Tongue (tissue), 2 donors: Measurements from ENCODE around the gene CDK6. TPM values are rescaled to one million over a fixed set of nuclear protein-coding genes. Genes with fewer than 3 reads are reported as not detected.
"Not testable (repeated sequence)": the region's sequence is repeated elsewhere in the genome, so short reads cannot be mapped to it uniquely, and the experiment has no call there.

ENCODE experiments used
- DNase-seq: peaks from one replicate; pipeline ENCODE4 v3.0.0-alpha.2; 2015
- total RNA-seq: library from RNA; depleted of rRNA; stranded (reverse); fragments of >200 nt; gene quantifications from one replicate; pipeline ENCODE4 v1.2.3, GENCODE V29; 2014

Gene CDK6
- total RNA-seq, 1 donor from 2014 or later: 168 TPM

- DNase-seq: no peak
Measured at GRCh38 chr7:92622030-92622429, 214.3 kb downstream of the CDK6 start.

DNA sequence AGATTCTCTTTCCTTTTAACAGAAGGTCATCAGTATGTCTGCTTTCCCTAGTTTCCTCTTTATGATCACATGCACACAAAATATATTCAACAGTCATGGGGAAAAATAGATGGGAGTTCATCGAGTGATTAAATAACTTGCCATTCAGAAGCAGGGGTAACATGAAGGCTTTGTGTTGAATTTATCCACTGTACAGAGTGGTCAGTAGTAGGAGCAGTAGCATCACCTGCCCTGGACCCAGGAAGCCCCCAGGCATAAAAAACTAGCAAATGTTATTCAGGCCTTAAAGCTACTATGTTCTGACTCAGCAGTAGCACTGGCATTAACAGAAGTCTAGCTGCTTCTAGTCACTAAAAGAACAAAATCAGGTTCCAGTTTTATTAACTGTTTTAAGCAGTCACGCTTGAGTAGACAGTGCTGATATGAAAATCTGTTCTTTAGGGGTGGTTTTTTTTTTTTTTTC is 214.8 kb downstream of the CDK6 start:
- no peak for DNase-seq

DNA sequence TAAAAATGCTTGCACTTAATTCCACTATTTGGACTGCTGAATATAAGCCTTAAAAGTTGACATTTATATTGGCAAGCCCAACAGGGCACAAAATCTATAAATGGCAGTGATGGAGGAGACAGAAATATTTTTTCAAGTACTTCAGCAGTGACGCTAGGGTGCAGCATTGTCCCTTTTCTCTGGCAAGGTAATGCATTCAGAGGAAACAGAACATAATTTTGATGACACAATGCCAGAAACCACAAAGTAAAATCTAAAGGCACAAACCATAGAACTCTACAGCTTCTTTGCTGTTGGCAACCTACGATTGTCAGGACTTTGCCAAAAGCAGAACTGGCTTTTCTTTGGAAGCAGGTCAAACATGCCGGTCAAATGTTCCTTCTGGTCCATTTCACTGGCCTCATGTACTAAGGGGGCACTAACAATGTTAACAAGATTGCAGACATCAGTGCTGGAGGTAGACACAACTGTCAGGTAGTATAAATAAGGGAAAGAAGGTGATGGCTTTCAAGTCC is 215.3 kb downstream of the CDK6 start:
- peak; percentile 93 for DNase-seq

DNA sequence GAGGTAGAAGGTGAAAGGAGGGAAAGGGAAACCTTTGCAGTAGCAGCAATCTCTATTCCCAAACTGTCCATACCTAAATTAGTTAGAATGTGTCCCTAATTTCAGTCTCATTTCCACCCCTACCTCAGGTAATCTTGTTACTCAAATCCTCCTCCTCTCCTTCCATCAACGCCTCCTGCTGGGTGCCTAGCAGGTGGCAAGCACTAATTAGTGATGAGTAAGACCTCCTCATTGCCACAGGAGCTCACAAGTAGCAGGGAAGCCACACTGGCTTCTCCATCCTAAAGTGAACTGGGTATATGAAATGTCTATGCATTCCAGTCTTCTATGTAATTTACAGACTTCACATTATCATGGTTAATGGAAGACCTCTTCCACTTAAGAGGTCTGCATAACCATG is 220.5 kb downstream of the CDK6 start:
- DNase-seq: no peak

- DNase-seq: peak; percentile 94
Measured at GRCh38 chr7:92614660-92615174, 221.7 kb downstream of the CDK6 start.

DNA sequence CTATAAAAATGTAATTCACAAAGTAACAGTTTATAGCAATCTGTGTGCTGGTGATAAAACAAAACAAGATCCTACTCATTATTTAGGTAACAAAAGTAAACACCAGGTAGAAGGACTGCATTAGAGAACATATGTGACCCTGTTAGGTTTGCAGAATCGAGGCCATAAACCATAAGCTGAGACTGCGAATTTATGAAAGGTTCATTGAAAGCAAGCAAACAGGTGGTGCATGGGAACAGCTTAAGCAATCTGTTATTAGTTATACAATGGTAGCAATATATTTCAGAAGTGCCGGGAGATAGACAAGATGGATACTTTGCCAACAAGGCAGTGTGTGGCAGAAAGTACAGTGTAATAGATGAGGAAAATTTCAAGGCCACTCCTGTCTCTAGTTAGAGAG is 222.7 kb downstream of the CDK6 start:
- peak; percentile 35 for DNase-seq

- no peak for DNase-seq
Measured at GRCh38 chr7:92613214-92613613, 223.2 kb downstream of the CDK6 start.

DNA sequence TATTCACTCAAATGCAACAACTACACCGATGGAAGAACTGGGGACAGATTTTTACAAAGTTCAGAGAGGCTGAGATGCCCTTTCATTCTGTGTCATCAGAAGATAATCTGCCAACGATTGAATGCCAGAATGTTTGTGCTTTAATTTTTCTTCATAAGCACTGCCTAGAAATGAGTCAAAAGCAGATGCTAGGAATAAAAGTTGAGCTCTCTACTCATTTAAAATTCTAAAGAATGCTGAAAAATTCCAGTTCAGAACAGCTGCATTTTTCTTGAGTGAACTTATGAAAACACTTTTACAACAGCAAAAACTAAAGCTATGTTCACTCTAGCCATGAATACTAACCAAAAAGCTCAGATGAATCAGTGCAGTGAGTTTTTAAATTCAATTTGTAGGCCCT is 223.9 kb downstream of the CDK6 start:
- DNase-seq: peak; percentile 71

DNA sequence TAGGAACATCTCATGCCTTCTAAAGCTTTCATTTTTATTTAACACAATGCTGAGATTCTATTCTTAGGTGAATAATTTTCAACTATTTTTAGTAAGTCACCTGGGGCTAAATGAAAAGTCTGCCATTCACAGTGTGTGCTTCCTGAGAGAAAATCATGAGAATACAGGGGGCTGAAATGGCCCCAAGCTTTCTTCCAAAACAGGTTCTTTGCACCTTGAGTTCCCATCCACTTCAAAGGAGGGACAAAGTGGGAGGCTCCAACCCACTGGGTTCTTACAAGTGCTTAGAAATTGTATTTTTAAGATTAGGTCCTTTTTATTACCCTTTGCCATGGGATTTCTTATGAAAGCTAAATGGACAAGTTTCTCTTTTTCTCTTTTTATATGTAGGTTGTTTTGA is 224.6 kb downstream of the CDK6 start:
- DNase-seq: no peak

DNA sequence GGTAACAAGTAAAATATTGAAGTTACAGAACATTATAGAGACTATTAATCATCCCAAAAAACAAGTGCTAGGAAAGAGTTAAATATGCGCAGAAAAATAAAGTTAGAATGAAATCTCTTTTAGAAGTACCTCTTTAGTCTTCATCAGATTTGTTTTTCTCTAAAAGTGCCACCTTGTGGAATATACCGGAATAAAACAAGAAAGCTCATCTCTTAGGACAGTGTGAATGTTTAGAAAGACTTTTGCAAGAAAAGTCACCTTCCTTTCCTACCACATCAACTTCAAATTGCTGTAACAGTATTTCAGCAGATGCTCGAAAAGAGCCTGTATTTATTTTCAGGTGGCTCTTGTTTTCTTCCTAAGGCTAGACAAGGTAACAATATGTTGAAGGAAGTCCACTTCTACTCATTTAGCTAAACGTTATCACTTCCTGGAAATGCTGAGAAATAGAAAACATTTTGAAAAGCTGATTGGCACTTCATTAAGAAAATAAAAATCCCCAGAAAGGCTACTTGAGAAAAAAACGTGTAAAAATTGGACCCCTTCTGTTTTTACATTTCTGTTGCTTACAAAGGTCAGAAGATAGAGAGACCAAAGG is 226.4 kb downstream of the CDK6 start:
- DNase-seq: no peak

GRCh38 chr7:92608380-92609322 is 227.7 kb downstream of the CDK6 start:
- peak; percentile 59 for DNase-seq

GRCh38 chr7:92606985-92607384 is 229.4 kb downstream of the CDK6 start:
- DNase-seq: no peak

DNA sequence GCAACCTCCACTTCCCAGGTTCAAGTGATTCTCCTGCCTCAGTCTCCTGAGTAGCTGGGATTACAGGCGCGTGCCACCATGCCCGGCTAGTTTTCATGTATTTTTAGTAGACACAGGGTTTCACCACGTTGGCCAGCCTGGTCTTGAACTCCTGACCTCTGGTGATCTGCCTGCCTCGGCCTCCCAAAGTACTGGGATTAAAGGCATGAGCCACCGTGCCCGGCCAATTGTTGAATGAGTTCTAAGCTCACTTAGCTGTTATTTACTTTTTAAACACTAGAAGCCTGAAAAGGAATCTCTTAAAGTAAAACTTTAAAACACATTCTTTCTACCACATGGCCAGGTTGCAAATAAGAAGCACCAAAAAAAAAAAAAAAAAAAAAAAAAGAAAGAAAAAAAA is 231.9 kb downstream of the CDK6 start:
- DNase-seq: not testable (repeated sequence)

DNA sequence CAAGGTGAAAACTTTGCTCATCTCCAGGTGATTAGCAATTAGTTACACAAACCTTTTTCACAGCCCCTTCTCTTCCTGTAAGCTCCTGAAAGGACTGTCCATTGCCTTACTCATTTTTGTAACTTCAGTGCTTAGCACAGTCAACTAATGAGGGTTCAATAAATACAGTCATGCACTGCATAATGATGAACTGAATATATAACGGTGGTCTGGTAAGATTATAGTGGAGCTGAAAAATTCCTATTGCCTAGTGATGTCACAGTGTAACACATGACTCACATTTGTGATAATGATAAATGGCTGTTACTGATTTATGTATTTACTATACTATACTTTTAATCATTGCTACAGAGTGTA is 233.3 kb downstream of the CDK6 start:
- DNase-seq: no peak

- DNase-seq: no peak
Measured at GRCh38 chr7:92602352-92603088, 233.9 kb downstream of the CDK6 start.

DNA sequence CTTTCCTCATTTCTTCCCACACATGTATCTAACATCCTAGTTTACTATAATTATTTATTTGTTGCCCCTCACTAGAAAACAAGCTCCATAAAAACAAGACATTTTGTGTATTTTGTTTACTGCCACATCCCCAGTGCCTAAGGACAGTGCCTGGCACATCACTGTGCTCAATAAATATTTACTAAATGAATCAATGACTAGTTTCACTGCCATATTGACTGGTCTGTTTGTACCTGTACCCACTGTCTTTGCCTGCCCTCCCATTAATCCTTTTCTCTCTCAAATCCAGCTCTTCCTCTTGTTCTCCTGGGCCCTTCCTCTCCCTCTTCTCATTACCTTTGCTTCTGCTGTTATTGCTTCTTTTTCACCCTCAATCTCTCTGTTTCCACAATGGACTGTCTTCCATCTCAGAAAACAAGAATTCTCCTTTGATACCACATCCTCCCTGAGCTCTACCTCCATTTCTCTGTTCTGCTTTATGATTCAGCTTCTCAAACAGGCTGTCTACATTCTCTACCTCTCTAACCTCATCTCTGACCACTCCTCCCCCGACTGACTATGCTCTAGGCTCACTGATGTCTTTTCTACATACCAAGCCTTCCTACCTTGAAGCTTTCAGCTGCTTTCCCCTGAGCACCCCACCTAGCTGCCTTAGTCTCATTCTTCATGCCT is 237.9 kb downstream of the CDK6 start:
- DNase-seq: no peak

- no peak for DNase-seq
Measured at GRCh38 chr7:92595281-92595680, 241.1 kb downstream of the CDK6 start.

DNA sequence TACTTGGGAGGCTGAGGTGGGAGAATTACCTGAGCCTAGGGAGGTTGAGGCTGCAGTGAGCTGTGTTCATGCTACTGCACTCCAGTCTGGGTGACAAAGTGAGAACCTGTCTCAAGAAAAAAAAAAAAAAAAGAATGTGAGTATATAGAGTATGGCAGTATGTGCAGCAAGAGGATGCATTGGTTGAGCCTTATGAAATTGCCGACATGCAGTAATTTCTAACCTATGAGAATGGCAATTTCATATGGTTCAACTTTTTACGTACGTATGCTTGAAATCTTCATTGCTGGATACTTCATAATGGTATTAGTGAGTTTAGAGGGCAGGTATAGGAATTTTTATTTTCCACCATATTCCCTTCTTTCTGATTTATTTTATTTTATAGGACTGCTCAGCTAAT is 241.6 kb downstream of the CDK6 start:
- no peak for DNase-seq

DNA sequence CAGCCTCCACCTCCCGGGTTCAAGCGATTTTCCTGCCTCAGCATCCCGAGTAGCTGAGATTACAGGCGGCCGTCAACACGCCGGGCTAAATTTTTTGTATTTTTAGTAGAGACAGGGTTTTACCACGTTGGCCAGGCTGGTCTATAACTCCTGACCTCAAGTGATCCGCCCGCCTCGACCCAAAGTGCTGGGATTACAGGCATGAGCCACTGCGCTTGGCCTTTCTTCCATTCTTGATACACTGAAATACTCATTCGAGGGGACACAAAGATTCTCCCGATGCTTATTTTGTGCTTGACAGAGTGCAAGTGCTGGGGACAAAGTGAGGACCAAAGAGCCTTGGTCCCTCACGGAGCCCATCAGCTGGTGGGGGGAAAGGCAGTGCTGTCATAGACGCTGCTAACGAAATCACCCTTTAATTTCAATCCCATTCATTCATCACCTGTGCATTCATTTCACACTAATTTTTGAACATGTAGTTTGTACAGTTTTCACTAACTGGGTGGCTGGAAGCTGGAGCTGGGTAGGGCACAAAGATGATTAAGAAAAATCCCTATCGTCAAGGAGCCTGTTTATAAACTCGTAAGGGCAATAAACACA is 245.6 kb downstream of the CDK6 start:
- no peak for DNase-seq

DNA sequence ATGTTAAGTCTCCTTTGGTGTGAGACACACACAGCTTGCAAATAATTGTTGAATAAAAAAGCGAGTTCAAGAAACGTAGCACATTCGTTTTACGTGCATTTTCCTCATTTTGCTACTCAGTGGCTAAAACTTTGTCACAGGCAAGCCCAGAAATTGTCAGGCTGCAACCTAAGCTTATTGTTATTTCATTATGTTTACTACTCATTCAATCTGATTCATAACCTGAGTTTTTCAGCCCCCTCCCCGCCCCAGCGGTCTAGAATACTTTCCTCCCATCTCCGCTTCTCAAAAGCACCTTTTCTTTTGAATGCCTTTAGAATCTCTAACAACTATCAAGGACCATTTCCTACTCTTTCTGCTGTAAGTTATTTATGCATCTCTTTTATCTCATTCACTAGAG is 247.3 kb downstream of the CDK6 start:
- DNase-seq: no peak

GRCh38 chr7:92588561-92588960 is 247.8 kb downstream of the CDK6 start:
- DNase-seq: no peak

DNA sequence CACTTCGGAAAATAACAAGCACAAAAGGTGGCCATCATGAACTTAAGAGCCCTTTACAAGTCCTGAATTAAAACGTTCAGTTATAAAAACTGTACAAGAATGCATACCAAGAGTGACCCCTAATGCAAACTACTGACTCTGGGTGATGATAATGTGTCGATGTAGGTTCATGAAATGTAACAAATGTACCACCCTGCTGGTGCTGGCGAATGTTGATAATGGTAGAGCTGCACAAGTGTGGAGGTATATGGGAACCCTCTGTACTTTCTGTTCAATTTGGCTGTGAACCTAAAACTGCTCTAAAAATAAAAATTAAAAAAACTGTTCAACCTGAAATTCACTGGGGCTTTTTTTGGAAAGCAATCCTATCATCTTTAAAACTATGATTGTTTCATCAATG is 249.5 kb downstream of the CDK6 start:
- no peak for DNase-seq
